ENCODE results near the gene PCNT. TPM values are rescaled to one million over a fixed set of nuclear protein-coding genes. Genes with fewer than 3 reads are reported as not detected.

Gene PCNT
- total RNA-seq, 1 experiment from 2014 or later: 41.0 TPM

DNA sequence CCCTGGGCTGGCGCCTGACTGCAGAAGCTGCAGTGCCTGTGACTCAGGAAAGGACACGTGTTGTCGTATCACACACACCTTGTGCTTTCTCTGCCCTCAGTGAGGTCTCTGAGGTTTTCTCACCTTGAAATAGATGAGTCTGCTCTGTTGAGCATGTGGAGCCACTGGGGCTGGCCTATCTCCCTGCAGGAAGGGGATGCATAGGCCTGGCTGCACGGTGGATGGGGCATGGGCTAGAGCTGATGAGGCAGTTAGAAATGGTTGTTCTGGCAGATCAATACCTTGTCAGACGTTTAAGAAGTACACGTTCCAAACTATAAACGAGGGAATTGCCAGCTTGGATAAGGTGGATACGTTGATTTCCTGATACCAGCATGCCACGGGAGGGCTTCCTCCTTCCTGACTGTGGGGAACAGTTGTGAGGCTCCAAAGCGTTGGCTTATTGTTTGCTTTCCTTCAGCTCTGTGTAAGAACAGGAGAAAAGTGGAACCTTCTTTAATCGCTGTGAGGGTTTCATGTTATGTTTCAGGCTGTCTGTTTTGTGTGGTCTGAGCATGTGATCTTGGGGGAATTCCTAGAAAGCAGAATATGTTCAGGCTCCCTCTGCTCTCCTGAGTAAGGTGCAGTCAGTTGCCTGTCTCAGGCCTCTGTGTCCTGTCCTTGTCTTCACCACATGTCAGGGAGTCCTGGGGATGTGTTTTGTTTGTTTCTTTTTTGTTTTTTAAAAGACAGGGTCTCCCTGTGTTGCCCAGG lies 44.8 kb downstream of the PCNT start:
- ATAC-seq (no peak), DNase-seq (ENCODE audit: low spot score) (no peak)
- Mint-ChIP-seq H3K4me3 (no peak overlapping the region), H3K4me1 (no peaks in the 10 kb centered on the region), H3K9me3 (peaks cover 5% of the 10 kb centered on the region), H3K36me3 (peaks cover 55% of the 10 kb centered on the region), H3K27ac (peak overlapping the region; percentile 61), H3K27me3 (ENCODE audit: low read depth) (no peaks in the 10 kb centered on the region)
- CTCF ChIA-PET: interaction anchor here (1.3 kb wide), 1 partner anchor 12 kb away, joined by 5 read pairs; no protein-coding TSS in a partner anchor
- TF ChIP-seq NFATC4 (CRISPR knock-in tag; IDR thresholded peaks at IDR 0.05) (no peak), FOXP1 (CRISPR knock-in tag; IDR thresholded peaks at IDR 0.05; ENCODE audit: borderline replicate concordance) (no peak)
- TF ChIP-seq, protein P1, sequence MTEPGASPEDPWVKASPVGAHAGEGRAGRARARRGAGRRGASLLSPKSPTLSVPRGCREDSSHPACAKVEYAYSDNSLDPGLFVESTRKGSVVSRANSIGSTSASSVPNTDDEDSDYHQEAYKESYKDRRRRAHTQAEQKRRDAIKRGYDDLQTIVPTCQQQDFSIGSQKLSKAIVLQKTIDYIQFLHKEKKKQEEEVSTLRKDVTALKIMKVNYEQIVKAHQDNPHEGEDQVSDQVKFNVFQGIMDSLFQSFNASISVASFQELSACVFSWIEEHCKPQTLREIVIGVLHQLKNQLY (CRISPR knock-in tag; IDR thresholded peaks at IDR 0.05): no peak
- POLR2A ChIA-PET: no interaction called here

DNA sequence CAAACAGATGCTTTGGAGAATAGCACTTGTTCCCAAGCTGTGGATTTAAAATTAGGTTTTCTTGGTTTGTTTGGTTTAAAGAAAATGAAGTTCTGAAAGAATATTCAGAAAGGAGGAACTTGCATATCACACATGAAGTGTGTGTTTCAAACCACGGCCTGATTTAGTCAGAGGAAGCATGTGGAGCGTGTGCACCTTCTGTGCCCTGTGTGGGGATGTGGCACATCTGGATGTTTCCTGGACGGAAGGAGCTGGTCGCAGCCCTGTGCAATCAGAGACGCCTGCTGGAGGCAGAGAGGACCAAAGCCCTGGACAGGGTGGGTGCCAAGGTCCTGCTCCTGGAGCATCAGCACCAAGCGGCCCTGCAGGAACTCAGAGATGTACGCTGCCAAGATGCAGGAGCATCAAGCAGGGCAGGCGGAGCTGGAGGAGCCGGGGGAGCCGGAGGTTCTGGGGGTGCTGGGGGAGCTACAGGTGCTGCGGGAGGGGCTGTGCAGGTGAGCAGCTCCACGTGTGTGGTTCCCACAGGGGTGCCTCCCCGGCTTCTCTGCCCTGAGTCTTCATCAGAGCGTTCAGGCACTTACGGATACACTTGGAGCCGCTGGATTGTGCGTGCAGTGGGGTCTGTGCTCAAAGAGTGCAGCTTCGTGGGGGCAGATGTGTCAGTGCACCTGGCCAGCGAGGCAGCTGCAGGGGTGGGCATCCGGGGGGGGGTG lies 45.7 kb downstream of the PCNT start:
- H3K27ac Mint-ChIP-seq: peak overlapping the region; percentile 61
- H3K27me3 Mint-ChIP-seq (ENCODE audit: low read depth): no peaks in the 10 kb centered on the region
- peaks cover 5% of the 10 kb centered on the region for H3K9me3 Mint-ChIP-seq
- no peak overlapping the region for H3K4me3 Mint-ChIP-seq
- H3K36me3 Mint-ChIP-seq: peaks cover 51% of the 10 kb centered on the region
- H3K4me1 Mint-ChIP-seq: no peaks in the 10 kb centered on the region
- DNase-seq (ENCODE audit: low spot score) (no peak), ATAC-seq (no peak)
- ChIA-PET POLR2A (no interaction called here), CTCF (interaction anchor here (1.3 kb wide), 1 partner anchor 11 kb away, joined by 5 read pairs; no protein-coding TSS in a partner anchor)
- TF ChIP-seq KAT7 (CRISPR knock-in tag; IDR thresholded peaks at IDR 0.05; ENCODE audit: borderline replicate concordance) (no peak), RELA (CRISPR knock-in tag; IDR thresholded peaks at IDR 0.05; ENCODE audit: borderline replicate concordance) (no peak), ZNF121 (CRISPR knock-in tag; IDR thresholded peaks at IDR 0.05) (no peak), ZNF263 (CRISPR knock-in tag; IDR thresholded peaks at IDR 0.05; ENCODE audit: low read depth) (no peak), RORB (CRISPR knock-in tag; IDR thresholded peaks at IDR 0.05) (no peak), EMX1 (CRISPR knock-in tag; IDR thresholded peaks at IDR 0.05) (no peak), ZNF317 (CRISPR knock-in tag; IDR thresholded peaks at IDR 0.05; ENCODE audit: borderline replicate concordance, low read depth) (no peak)
- TF ChIP-seq, protein P2, sequence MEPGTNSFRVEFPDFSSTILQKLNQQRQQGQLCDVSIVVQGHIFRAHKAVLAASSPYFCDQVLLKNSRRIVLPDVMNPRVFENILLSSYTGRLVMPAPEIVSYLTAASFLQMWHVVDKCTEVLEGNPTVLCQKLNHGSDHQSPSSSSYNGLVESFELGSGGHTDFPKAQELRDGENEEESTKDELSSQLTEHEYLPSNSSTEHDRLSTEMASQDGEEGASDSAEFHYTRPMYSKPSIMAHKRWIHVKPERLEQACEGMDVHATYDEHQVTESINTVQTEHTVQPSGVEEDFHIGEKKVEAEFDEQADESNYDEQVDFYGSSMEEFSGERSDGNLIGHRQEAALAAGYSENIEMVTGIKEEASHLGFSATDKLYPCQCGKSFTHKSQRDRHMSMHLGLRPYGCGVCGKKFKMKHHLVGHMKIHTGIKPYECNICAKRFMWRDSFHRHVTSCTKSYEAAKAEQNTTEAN (CRISPR knock-in tag; IDR thresholded peaks at IDR 0.05): no peak
- TF ChIP-seq, protein P3, sequence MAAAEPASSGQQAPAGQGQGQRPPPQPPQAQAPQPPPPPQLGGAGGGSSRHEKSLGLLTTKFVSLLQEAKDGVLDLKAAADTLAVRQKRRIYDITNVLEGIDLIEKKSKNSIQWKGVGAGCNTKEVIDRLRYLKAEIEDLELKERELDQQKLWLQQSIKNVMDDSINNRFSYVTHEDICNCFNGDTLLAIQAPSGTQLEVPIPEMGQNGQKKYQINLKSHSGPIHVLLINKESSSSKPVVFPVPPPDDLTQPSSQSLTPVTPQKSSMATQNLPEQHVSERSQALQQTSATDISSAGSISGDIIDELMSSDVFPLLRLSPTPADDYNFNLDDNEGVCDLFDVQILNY (CRISPR knock-in tag; IDR thresholded peaks at IDR 0.05): no peak

DNA sequence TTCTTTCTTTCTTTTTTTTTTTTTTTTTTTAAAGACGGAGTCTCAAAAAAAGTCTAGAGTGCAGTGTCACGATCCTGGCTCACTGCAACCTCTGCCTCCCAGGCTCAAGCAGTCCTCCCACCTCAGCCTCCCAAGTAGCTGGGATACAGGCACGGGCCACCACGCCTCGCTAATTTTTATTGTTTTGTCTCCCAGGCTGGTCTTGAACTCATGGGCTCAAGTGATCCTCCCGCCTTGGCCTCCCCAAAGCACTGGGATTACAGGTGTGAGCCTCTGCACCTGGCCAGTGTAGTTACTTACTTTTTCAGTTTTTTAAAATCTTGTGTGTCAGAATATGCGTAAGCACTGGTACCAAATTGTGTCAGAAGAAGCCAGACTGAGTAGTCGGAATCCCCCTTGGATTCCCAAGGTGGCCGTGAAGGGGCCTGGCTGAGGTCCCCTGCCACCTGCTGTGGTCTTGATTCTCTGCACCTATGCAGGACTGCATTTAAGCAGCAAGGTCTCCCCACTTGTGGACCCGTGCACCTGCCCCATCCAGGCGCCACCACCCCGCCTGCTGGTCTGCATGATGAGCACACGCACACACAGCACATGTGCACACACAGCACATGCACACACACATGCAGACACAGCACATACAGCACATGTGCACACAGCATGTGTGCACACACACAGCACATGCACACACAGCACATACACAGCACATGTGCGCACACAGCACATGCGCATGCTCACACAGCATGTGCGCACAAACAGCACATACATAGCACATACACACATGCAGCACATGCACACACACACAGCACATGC lies 47.5 kb downstream of the PCNT start:
- H3K36me3 Mint-ChIP-seq: peaks cover 37% of the 10 kb centered on the region
- no peaks in the 10 kb centered on the region for H3K4me1 Mint-ChIP-seq
- DNase-seq (ENCODE audit: low spot score) (no peak), ATAC-seq (no peak)
- ChIA-PET CTCF (no interaction called here), POLR2A (no interaction called here)
- H3K27me3 Mint-ChIP-seq (ENCODE audit: low read depth): no peaks in the 10 kb centered on the region
- H3K4me3 Mint-ChIP-seq: no peak overlapping the region
- H3K27ac Mint-ChIP-seq: peak overlapping the region; percentile 87
- peaks cover 5% of the 10 kb centered on the region for H3K9me3 Mint-ChIP-seq
- no peak for TF ChIP-seq FOXP1 (CRISPR knock-in tag; IDR thresholded peaks at IDR 0.05; ENCODE audit: borderline replicate concordance)
- TF ChIP-seq ZNF138 (CRISPR knock-in tag; conservative IDR thresholded peaks at IDR 0.05): no peak
- no peak for TF ChIP-seq TCF7 (CRISPR knock-in tag; IDR thresholded peaks at IDR 0.05; ENCODE audit: low read depth)
- no peak for TF ChIP-seq JAZF1 (CRISPR knock-in tag; IDR thresholded peaks at IDR 0.05)
- TF ChIP-seq, protein P3 (CRISPR knock-in tag; IDR thresholded peaks at IDR 0.05): no peak
- TF ChIP-seq NFE2L1 (CRISPR knock-in tag; IDR thresholded peaks at IDR 0.05): no peak
- no peak for TF ChIP-seq FOXK1 (CRISPR knock-in tag; IDR thresholded peaks at IDR 0.05)
- no peak for TF ChIP-seq RELA (CRISPR knock-in tag; IDR thresholded peaks at IDR 0.05; ENCODE audit: borderline replicate concordance)
- TF ChIP-seq, protein P4, sequence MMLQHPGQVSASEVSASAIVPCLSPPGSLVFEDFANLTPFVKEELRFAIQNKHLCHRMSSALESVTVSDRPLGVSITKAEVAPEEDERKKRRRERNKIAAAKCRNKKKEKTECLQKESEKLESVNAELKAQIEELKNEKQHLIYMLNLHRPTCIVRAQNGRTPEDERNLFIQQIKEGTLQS (CRISPR knock-in tag; conservative IDR thresholded peaks at IDR 0.05): no peak
- TF ChIP-seq CBFB (CRISPR knock-in tag; IDR thresholded peaks at IDR 0.05; ENCODE audit: low read depth): no peak
- TF ChIP-seq ZBTB21 (CRISPR knock-in tag; IDR thresholded peaks at IDR 0.05; ENCODE audit: borderline replicate concordance): no peak
- no peak for TF ChIP-seq ZNF396 (CRISPR knock-in tag; IDR thresholded peaks at IDR 0.05; ENCODE audit: borderline replicate concordance)
- TF ChIP-seq ZNF219 (CRISPR knock-in tag; IDR thresholded peaks at IDR 0.05; ENCODE audit: borderline replicate concordance): no peak
- TF ChIP-seq, protein P5, sequence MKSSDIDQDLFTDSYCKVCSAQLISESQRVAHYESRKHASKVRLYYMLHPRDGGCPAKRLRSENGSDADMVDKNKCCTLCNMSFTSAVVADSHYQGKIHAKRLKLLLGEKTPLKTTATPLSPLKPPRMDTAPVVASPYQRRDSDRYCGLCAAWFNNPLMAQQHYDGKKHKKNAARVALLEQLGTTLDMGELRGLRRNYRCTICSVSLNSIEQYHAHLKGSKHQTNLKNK (CRISPR knock-in tag; IDR thresholded peaks at IDR 0.05): no peak
- no peak for TF ChIP-seq ZNF416 (CRISPR knock-in tag; IDR thresholded peaks at IDR 0.05)
- no peak for TF ChIP-seq TP53 (CRISPR knock-in tag; IDR thresholded peaks at IDR 0.05)
